Suprapubic skin (tissue), 4 donors: Measurements from ENCODE around the gene HOXA13. TPM values are rescaled to one million over a fixed set of nuclear protein-coding genes. Genes with fewer than 3 reads are reported as not detected.

Experiments used
- DNase-seq, 2 donors: peaks; one replicate each; pipeline ENCODE4 v3.0.0-alpha.2; 2019; ENCODE audit warnings: low spot score in 2 of 2
- H3K27ac ChIP-seq: fragments of 200-600 bp; sonication (generic); one replicate; pipeline ENCODE4 v1.5.1; 2019
- H3K27me3 ChIP-seq: fragments of 200-600 bp; sonication (generic); one replicate; pipeline ENCODE4 v1.5.1; 2019
- H3K36me3 ChIP-seq: fragments of 200-600 bp; sonication (generic); one replicate; pipeline ENCODE4 v1.5.1; 2019
- H3K4me1 ChIP-seq: fragments of 200-600 bp; sonication (generic); one replicate; pipeline ENCODE4 v1.5.1; 2019
- H3K4me3 ChIP-seq: fragments of 200-600 bp; sonication (generic); one replicate; pipeline ENCODE4 v1.5.1; 2019; ENCODE audit warnings: mild to moderate bottlenecking
- H3K9me3 ChIP-seq: fragments of 200-600 bp; sonication (generic); one replicate; pipeline ENCODE4 v1.5.1; 2019
- EP300 ChIP-seq: sonication (generic); formaldehyde crosslinking; IDR thresholded peaks from one replicate; pipeline ENCODE4 v1.6.1; 2017; ENCODE audit warnings: antibody characterized with exemption
- POLR2A ChIP-seq, 2 donors: fragments of 450-650 bp; IDR thresholded peaks; one replicate each; pipeline ENCODE4 v1.6.1; 2017; ENCODE audit warnings: antibody characterized with exemption in 2 of 2, mild to moderate bottlenecking in 2 of 2, moderate library complexity in 2 of 2
- POLR2AphosphoS5 ChIP-seq, 3 donors: sonication (generic); formaldehyde crosslinking; IDR thresholded peaks; one replicate each; pipeline ENCODE4 v1.6.1; 2017; ENCODE audit warnings: antibody characterized with exemption in 3 of 3
- WGBS: methylation state at CpG from one replicate; pipeline ENCODE4 v1.1.5; 2018; 5-methylcytosine and 5-hydroxymethylcytosine counted together
- total RNA-seq, 4 donors: library from RNA; depleted of rRNA; stranded (reverse); fragments of >200 nt; gene quantifications; one replicate each; pipeline ENCODE4 v1.1.0, GENCODE V29; 2016
- TF ChIP-seq, protein P1 (sequence below), 2 donors: fragments of 200-600 bp in 1 of 2; fragments of 450-650 bp in 1 of 2; sonication (generic) in 1 of 2; IDR thresholded peaks; one replicate each; pipeline ENCODE4 v1.5.1; 2016 to 2019; ENCODE audit warnings: antibody characterized with exemption in 2 of 2, mild to moderate bottlenecking in 1 of 2, moderate library complexity in 1 of 2

The HOXA13 gene
- total RNA-seq, 4 donors from 2014 or later = 0.17 TPM; not detected in 3

DNA sequence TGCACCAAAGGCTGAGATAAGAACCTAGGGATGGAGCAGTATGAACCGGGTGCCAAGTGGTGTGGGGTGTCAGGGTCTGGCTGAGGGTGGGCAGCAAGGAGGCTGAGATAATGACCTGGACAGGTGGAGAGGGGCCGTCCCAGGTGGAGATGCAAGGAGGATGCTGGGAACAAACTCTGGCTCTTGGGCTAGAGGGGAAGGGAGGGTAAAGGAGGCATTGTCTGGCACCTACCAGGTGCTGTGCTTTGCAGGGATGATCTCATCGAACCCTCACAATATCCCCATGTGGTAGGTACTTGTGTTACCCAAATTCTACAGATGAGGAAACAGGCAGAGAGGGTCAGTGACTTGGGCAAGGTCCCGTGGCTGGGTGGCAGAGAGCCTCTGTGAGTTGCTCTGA lies 19.9 kb upstream of the HOXA13 start:
- Histone ChIP-seq H3K36me3 (no peaks in the 10 kb centered on the region), H3K4me1 (no peaks in the 10 kb centered on the region), H3K9me3 (no peaks in the 10 kb centered on the region), H3K27ac (no peak overlapping the region), H3K27me3 (peaks cover 92% of the 10 kb centered on the region), H3K4me3 (no peak overlapping the region)
- TF ChIP-seq EP300 (no peak), POLR2AphosphoS5 (IDR thresholded peaks at IDR 0.05) (no peak), POLR2A (IDR thresholded peaks at IDR 0.05) (no peak)
- TF ChIP-seq, protein P1, sequence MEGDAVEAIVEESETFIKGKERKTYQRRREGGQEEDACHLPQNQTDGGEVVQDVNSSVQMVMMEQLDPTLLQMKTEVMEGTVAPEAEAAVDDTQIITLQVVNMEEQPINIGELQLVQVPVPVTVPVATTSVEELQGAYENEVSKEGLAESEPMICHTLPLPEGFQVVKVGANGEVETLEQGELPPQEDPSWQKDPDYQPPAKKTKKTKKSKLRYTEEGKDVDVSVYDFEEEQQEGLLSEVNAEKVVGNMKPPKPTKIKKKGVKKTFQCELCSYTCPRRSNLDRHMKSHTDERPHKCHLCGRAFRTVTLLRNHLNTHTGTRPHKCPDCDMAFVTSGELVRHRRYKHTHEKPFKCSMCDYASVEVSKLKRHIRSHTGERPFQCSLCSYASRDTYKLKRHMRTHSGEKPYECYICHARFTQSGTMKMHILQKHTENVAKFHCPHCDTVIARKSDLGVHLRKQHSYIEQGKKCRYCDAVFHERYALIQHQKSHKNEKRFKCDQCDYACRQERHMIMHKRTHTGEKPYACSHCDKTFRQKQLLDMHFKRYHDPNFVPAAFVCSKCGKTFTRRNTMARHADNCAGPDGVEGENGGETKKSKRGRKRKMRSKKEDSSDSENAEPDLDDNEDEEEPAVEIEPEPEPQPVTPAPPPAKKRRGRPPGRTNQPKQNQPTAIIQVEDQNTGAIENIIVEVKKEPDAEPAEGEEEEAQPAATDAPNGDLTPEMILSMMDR (IDR thresholded peaks at IDR 0.05) = no peak
- no peak for DNase-seq
- 80% methylated on average over 4 of the region's 4 CpGs for WGBS

DNA sequence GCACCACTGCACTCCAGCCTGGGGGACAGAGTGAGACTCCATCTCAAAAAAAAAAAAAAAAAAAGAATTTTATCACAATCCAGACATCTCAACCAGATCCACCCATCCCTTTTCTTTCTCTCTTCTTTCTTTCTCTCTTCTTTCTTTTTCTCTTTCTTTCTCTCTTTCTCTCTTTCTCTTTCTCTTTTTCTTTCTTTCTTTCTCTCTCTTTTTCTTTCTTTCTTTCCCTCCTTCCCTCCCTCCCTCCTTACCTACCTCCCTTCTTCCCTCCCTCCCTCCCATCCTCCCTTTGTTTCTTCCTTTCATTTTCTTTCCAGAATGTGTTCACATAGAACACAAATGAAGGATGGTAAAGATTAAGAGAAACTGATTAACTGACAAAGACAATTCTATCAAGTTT lies 18.1 kb upstream of the HOXA13 start:
- Histone ChIP-seq H3K36me3 (no peaks in the 10 kb centered on the region), H3K27me3 (peaks cover 92% of the 10 kb centered on the region), H3K9me3 (no peaks in the 10 kb centered on the region), H3K4me1 (peaks cover 5% of the 10 kb centered on the region), H3K4me3 (no peak overlapping the region), H3K27ac (no peak overlapping the region)
- no peak for DNase-seq
- TF ChIP-seq POLR2AphosphoS5 (IDR thresholded peaks at IDR 0.05) = no peak
- TF ChIP-seq POLR2A (IDR thresholded peaks at IDR 0.05) = no peak
- TF ChIP-seq EP300 = no peak
- TF ChIP-seq, protein P1 (IDR thresholded peaks at IDR 0.05) = no peak

DNA sequence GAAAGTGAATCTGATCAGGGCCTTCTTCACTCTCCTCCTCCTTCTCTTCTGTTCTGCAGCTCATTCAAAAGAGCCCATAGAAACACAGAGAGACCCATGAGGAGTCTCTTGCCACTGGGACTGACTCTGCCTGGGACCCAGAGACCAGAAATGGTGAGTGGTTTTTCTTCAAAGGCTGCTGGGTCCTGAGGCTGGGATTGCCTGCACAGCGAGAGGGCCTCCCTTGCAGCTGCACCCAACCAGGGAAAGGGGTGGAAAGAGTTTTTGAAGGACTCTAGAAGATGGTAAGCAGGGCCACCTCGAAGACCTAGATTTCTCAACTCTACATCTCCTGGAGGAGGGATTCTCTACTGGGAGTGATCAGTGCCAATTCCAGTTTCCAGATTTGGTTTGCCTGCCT lies 15.5 kb upstream of the HOXA13 start:
- peaks cover 15% of the 10 kb centered on the region for H3K4me1 ChIP-seq
- peaks cover 92% of the 10 kb centered on the region for H3K27me3 ChIP-seq
- H3K4me3 ChIP-seq = no peak overlapping the region
- no peaks in the 10 kb centered on the region for H3K9me3 ChIP-seq
- TF ChIP-seq EP300 (no peak), POLR2A (IDR thresholded peaks at IDR 0.05) (no peak), POLR2AphosphoS5 (IDR thresholded peaks at IDR 0.05) (no peak)
- TF ChIP-seq, protein P1 (IDR thresholded peaks at IDR 0.05) = no peak
- no peak overlapping the region for H3K27ac ChIP-seq
- DNase-seq = no peak
- no peaks in the 10 kb centered on the region for H3K36me3 ChIP-seq
- WGBS = 81% methylated on average over 2 of the region's 2 CpGs

DNA sequence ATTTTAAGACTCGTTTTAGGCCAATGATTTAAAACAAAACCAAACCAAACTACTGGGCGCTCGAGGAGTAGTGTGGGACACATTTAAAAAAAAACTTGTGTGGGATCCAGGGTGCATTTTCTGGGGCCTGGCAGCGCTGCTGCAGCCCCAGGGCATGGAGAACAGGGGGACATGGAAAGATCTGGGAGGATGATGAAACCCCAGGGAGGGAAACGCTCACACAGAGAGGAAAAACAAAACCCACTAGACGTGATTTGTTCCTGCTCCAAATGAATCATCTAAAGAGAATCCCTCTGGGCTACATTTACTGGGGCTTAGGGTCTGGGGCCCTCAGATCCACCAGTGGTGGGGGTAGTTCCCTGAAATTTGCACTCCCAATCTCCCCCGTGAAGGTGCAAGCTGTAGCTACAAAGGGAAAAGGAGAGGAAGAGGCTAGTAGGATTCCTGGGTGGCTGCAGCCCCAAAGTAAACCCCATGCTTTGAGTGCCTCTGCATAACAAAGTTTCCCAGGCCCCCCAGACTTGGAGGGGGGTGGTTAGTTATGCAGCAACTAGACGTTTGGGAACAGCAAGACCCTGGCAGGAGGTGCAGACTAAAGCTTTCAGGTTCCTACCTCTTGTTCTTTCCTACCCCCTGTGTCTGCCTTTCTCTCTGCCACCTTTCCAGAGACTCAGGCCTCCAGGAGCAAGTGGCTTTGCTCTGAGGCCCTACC lies 14.5 kb upstream of the HOXA13 start:
- Histone ChIP-seq H3K27ac (no peak overlapping the region), H3K4me1 (peaks cover 15% of the 10 kb centered on the region), H3K9me3 (no peaks in the 10 kb centered on the region), H3K4me3 (no peak overlapping the region), H3K36me3 (no peaks in the 10 kb centered on the region), H3K27me3 (peaks cover 92% of the 10 kb centered on the region)
- WGBS = 67% methylated on average over 8 of the region's 8 CpGs
- DNase-seq = no peak
- TF ChIP-seq, protein P1 (IDR thresholded peaks at IDR 0.05) = no peak
- TF ChIP-seq POLR2AphosphoS5 (IDR thresholded peaks at IDR 0.05) = no peak
- TF ChIP-seq POLR2A (IDR thresholded peaks at IDR 0.05) = no peak
- no peak for TF ChIP-seq EP300

DNA sequence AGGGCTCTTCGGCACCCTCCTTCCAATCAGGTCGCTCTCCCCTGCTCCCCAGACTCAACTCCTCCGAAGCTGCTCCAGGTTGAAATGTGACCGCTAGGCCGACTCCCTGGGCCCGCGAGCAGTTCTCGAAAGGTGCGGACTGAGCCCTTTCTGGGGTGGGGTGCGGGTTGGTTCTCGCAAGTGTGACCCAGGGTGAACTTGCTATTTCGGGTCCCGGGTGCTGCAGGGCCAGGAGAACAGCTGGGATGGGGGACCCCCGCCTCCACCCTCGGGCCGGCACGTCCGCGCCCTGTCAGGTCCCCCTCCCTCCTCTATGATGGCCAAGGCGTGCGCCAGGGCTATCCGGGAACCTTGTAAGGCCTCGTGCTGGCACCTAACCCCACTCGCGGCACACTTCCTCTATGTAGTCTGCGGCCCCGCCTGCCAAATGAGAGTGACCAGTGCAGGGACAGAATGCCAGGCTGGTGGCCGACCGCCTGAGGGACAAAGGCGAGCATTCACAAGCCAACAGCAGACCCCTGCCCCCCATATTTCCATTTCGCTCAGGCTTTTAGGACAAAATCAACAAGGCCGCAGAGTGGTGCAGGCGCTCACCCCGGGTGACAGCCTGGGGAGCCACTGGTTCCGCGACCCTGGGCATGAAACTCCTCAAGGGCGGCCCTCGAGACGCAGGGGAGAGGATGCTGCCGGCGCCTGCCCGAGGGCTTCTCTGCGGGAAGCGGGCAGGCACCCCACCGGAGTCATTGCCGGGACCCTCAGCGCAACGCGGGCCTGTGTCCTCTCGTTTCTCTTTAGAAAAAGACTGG lies 13.7 kb upstream of the HOXA13 start:
- H3K4me1 ChIP-seq = peaks cover 15% of the 10 kb centered on the region
- no peak overlapping the region for H3K4me3 ChIP-seq
- no peak for DNase-seq
- H3K36me3 ChIP-seq = no peaks in the 10 kb centered on the region
- no peak overlapping the region for H3K27ac ChIP-seq
- TF ChIP-seq POLR2AphosphoS5 (IDR thresholded peaks at IDR 0.05) = no peak
- TF ChIP-seq, protein P1 (IDR thresholded peaks at IDR 0.05) = no peak
- TF ChIP-seq POLR2A (IDR thresholded peaks at IDR 0.05) = no peak
- no peak for TF ChIP-seq EP300
- WGBS = 50% methylated on average over 44 of the region's 50 CpGs
- H3K9me3 ChIP-seq = no peaks in the 10 kb centered on the region
- H3K27me3 ChIP-seq = peaks cover 92% of the 10 kb centered on the region
